ENCODE results near the gene KRTAP10-11.
"Not testable (repeated sequence)": the region's sequence is repeated elsewhere in the genome, so short reads cannot be mapped to it uniquely, and the experiment has no call there.

The KRTAP10-11 gene

DNA sequence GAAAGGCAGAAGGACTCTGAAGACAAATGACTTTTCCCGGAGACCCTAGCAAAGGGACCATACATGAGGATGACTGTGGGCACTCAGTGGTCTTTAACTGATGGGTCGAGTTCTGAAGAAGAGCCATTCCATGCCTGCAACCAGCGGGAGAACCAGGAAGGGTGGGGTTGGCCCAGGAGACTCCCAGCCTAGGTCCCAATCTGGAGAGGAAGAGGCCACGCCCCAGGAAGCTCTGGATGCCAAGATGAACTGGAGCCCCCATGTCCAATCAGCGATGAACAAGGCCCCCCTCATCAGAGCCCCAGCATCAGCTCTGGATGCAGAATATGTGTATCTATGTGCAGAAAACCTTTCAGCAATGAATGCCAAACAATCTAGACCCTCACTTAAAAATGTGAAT lies 5.5 kb upstream of the KRTAP10-11 start:
- DNase-seq, result no peak

DNA sequence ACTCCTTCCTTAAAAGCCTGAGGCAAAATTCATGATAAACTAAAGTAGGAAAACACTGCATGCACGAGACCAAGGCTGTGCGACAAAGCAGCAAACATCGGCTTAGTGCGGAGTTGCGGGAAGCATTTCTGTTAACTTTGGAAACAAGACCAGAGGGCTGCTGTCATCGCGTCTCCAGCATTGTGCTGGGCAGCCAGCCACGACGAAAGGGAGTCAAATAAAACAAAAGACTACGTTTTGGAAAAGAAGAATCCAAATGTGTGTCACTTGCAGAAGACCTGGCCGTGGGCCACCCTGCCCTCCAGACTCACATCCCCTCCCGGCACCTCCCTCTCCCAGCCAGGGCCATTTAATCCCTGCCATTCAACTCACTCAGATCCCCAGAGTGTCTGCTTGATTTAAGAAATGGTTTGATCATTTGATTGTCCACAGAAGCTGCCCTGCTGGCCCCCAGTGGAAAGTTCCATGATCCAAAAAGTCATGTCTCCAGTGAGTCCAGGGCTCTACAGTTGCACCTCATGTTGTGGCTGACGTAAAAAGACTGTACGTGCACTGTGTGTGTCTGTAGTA lies 2.4 kb upstream of the KRTAP10-11 start:
- no peak for DNase-seq

DNA sequence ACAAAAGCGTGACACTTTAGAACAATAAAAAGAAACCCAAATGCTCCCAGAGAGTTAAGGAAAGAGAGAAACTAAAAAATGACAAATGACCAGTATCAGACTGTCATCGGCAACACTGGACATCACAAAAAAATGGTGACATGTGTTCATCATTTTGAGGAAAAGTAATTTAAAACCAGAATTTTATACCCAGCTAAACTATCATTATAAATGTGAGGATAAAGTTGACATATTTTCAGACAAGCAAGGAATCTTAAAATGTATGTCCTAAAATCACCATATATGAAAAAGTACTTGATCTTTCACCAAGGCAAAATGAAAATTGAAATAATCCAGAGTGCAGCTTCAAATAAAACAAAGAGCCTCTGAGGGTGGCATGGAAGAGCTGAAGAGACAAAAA lies 1.3 kb upstream of the KRTAP10-11 start:
- DNase-seq, result no peak

DNA sequence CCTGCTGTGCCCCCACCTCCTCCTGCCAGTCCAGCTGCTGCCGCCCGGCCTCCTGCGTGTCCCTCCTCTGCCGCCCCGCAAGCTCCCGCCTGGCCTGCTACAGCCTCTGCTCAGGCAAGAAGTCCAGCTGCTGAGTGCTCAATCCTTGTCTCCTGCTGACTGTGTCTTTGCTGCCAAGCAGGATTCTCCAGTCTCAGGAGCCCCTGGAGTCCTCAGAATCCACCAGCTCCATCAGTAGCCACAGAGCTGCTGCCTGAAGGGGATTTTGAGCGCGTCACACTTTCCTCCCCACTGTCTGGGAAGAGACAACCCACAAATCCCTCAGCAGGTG lies 973 bp downstream of the KRTAP10-11 start:
- no peak for DNase-seq

DNA sequence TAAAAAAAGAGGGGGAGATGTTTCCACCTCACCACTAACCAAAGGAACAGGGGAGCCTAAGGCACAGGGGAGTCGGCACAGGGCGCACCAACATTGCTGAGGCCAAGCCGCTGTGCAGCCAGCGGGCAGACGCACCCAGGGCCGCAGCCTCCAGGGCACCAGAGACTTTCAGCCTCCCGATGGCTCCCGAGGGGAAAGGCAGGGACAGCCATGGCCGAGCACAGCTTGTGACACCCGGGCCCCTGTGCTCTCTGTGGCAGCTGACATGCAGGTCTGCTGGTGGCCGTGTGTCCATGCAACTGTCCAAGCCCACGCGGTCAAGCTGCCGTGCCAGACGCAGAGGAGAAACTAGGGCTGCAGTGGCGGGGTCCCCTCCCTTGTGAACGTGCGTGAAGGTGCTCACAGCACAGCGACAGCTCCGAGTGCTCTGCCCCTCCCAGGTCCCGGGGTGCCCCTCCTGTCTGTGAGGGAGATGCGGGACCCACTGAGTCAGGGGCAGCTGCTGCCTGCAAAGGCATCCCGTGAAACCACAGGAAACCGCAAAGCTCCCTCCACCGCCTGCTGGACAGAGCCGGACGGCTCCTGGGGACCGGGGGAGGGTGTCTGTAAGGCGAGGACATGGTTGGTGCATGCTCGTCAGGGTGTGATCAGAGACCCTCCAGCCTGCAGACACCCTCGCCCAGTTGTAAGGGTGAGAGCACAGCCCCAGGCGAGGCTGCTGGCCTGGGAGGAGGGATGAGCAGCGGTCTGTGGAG lies 2.5 kb downstream of the KRTAP10-11 start:
- no peak for DNase-seq

DNA sequence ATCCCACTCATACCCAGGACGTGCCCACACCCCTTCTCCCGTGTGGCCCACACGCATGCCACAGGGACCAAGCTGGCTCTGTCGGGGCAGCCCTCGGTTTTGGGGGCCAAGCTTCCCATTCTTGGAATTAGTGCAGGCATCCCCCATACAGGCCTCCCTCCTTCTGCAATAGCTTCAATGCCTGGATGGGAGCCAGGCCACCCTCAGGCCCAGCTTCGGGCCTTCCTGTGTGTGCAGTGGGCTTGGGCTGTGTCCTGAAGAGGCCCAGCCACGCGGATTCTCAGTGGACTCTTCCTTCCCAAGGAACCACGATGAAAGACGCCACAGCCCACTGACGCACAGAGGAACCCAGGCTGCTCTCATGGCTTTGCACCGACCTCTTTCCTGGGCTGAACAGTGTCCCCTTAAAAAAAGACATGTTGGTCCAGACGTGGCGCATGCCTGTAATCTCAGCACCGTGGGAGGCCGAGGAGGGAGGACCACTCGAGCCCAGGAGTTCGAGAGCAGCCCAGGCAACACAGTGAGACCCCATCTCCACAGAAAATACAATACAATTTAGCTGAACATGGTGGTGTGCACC lies 3.4 kb downstream of the KRTAP10-11 start:
- no peak for DNase-seq

DNA sequence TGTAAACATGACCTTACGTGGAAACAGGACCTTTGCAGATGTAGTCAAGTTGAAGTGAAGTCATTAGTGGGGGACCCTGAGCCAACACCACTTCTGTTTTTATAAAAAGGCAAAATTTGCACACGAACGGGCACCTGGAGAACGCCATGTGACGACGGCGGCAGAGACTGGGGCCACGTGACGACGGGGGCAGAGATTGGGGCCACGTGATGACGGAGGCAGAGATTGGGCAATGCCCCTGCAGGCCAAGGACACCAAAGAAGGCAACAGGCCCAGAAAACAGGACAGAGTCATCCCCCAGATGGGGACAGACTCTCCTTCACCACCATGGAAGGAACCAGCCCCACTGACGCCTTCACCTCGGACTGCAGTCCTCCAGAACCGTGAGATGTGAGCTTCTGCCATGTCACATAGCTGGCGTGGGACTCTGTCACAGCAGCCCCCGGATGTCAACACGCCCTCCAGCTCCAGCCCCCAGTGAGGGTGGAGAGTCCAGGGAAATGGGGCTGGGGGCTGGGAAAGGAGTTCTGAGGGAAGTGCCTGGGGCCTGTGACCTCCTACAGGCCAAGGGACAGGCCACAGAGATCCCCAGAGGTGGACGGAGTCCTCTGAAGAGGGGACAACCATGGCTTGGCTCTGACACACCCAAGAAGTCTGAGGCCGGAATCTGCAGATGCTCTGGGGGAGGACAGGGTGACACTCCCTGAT lies 4.2 kb downstream of the KRTAP10-11 start:
- DNase-seq, result no peak

DNA sequence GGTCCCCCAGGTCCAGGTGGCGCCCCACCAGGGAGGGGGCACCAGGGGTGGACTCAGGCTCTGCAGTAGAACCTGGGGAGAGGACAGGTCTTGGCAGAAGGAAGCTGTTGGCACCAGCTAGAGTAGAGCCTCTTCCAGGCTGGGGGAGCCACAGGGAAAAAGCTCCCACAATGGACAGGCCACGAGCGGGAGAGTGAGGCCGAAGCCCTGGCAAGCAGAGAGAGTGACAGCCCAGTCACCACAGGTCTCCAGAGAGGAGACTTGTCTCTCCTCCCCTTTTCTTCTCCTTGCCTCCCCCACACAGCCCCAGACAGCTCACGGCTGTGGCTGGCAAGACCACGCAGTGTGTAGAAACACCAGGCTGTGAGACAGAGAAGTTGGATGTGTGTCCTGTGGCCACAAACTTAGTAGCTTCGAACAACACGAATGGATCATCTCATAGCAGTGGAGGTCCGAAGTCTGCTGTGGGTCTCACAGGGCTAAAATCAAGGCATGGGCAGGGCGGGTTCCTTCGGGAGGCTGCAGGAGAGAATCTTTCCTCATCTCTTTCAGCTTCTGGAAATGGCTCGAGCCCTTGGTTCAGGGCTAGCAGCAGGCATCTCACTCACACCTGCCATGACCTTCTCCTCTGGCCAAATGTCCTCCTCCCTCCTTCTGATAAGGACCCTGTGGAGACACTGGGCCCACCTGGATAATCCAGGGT lies 4.9 kb downstream of the KRTAP10-11 start:
- no peak for DNase-seq

DNA sequence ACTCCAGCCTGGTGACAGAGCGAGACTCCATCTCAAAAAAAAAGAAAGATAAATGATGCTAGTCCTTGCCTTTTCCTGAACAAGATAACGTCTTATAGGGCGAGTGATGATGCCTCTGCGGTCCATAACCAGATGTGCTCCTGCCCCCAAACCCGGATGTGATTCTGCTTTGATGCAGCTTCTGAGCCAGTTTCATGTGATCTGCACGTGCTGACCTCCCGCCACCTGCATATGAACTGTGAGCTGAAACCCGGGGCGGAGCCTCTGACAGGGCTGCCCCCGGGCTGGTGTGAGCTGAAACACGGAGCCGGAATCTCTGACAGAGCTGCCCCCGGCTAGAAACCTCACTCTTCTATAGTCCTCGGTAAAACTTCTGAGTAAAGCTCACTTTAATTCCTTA lies 6.9 kb downstream of the KRTAP10-11 start:
- no peak for DNase-seq

DNA sequence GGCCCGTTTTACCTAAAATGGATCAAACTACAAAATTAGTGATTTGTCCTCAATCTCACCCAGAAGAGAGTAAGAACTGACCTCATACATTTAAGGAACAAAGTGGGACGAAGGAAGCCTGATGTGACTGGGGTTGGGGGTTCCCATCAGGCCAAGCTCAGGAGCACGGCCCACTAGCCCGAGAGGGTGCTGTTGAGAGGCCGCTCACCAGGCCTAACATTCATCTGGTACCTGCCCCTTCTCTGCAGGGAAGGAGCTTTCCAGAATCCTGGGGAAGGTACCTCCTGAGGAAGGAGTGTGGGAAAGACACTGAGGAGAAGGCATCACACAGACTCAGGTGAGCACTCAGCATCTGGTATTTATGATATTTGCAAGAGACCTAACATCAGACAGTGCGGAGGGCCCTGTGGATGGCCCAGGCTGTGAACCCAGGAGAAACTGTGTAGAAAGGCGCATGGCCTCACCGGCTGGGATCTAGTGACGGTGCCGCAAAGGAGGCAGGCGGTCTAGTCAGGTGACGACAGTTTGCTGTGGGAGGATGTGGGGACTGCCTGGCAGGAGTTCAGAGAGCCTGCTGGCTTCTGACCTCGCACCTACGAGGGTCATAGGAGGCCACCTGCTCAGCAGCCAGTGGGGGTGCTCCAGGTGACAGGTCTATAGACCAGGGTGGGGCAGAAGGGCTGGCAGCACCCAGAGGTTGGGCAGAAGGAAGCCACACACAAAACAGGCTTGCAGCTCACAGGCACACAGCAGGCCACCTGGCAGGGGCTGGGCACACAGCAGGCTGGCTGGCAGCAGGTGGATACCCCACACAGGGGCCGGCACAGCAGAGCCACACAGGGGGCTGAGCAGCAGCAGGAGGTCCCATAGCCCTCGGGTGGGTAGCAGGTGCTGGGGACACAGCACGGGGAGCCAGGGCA lies 7.7 kb downstream of the KRTAP10-11 start:
- no peak for DNase-seq

DNA sequence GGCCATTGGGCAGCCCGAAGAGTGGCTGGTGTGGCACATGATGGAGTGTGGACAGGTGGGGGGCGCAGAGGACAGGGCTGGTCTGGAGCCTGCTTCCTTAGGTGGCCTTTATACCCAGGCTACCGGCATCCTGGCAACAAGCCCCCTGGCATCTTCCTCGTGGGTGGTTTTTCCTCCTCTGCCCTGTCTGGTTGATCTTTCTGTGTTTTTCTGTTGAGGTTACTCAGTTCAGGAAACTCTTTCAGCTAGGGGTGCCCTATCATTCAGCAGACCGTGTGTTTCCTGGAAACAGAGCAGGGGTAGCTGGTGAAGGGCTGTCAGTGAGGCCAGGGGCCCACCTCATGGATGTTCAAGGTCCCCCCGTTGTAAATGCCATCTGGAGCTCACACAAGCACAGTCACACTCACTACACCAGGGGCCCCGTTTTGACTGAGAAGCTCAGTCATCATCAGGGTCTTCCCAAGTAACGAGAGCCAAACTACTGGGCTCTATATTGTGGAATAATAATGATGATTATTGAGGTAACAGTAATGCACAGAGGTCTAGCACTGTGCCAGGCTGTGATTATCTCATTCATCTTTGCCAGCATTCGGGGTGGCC lies 8.5 kb downstream of the KRTAP10-11 start, which contains the start of gene KRTAP12-4:
Gene KRTAP12-4 (minus strand): TSS at position 84 of the 600 bp plus-strand sequence. CDS start 45 bp downstream, at position 39.
- DNase-seq, result no peak

DNA sequence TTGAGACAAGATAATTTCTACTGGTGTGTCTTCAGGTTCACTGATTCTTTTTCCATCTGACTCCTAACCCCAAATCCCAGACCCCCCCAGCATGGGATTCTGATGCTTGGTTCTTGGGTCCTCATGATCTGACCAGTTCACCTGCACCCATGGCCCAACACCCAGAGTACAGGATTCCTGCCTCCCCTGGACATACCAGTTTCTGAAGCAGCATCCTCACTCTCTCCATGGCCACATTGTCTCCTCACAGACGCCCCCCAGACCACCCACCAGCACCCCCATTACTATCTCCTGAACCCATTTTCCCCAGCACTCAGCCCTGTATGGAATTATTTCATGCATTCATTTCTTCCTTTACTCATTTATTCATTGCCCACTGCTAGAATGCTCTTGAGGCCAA lies 10.7 kb downstream of the KRTAP10-11 start:
- no peak for DNase-seq

DNA sequence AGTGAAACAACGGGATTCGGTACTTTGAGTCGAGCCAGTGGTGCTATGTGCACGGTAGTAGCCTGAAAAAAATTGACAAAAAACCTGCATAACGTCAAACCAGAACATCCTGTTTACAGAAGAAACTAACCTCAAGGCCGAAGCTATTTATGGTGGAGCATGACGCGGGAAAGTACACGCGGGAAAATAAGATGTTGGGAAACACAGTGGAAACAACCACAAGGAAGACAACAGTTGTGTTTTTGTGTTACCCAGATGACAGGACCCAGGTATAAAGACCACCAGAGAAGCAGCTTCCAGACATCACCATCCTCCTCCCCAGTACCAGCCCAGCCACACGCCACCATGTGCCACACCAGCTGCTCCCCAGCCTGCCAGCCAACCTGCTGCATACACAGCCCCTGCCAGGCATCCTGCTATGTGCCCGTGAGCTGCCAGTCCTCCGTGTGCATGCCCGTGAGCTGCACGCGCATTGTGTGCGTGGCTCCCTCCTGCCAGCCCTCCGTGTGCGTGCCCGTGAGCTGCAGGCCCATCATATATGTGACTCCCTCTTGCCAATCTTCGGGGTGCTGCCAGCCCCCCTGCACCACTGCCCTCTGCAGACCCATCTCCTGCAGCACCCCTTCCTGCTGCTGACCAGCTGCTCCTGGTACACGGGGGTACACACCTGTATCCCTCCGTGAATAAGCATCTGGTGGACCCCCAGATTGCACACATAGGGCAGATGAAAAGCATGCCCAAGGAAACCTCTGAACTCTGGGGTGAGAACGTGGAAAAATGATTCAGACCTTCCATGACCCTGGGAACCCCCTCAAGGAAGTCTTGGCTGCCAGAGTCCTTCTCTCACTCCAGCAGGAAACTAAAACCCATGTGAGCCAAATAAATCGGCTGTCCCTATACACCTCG lies 11.7 kb downstream of the KRTAP10-11 start, which contains the start of gene KRTAP12-3:
Gene KRTAP12-3 (plus strand): TSS at position 298 of the 906 bp plus-strand sequence. CDS start 48 bp downstream, at position 346.
- no peak for DNase-seq

DNA sequence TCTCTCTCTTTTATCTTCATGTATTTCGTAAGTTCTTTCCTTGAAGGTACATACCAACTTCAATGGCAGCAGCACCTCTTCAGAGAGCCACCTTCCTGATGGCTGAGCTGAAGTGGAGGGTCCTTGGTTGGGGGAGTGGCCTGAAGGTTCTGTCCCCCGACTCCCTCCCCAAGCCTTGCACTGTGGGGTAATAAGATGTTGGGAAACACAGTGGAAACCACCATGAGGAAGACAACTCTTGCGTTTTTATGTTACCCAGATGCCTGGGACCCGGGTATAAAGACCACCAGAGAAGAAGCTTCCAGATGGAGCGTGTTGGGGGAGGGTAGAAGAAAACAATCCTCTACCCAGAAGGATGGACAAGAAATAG lies 12.3 kb downstream of the KRTAP10-11 start:
- no peak for DNase-seq

DNA sequence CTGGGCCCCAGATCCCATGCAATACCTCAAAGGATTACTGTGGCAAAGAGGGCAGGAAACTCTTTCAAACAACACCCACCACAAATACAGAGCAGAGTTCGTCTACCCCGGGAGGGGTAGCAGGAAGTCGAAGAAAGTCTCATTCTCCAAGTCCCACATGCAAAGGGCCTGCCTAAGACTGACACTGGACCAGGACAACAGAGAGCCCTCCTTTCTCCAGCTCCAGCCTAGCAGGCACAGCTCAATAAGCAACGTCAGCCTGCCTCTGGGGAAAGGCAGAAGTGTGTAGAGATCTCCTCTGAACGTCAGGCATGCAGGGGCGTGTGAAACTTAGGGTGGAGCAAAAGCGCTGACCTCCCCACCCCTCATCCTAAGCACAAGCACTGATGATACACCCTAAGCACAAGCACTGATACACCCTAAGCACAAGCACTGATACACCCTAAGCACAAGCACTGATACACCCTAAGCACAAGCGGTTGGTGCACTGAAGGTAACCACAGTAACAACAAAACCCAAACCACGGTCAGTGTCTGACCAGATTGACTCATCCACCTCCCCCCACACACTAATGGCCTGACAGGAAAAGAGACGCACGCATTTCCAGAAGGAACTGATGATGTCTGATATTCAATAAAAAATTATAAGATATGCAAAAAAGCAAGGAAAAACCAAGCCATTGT lies 12.8 kb downstream of the KRTAP10-11 start:
- no peak for DNase-seq

DNA sequence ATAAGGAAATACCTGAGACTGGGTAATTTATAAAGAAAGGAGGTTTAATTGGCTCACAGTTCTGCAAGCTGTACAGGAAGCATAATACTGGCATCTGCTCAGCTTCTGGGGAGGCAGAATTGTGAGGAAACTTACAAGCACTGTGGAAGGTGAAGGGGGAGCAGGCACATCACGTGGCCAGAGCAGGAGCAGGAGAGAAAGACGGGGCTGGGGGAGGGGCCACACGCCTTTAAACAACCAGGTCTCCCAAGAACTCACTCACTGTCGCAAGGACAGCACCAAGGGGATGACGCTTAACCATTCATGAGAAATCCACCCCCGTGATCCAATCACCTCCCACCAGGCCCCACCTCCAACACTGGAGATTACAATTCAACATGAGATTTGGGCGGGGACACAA lies 15.4 kb downstream of the KRTAP10-11 start:
- not testable (repeated sequence) for DNase-seq

DNA sequence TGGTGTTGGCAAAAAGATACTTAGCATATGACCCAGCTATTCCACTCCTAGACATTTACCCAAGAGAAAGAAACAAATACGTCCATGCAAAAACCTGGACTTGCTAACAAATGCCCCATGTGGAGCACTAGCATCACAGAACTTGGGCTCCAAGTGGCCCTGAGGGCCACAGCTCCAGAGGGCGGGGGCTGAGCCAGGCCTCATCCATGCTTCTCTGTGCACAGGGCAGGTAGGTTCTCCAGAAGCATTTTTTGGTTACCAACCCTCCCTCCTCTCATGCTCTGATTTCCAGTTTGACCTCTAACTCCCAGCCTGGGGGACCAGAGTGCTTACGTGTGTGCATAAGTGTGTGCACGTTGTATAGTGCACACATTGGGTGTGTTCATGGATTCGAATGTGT lies 18.5 kb downstream of the KRTAP10-11 start:
- DNase-seq, result no peak

DNA sequence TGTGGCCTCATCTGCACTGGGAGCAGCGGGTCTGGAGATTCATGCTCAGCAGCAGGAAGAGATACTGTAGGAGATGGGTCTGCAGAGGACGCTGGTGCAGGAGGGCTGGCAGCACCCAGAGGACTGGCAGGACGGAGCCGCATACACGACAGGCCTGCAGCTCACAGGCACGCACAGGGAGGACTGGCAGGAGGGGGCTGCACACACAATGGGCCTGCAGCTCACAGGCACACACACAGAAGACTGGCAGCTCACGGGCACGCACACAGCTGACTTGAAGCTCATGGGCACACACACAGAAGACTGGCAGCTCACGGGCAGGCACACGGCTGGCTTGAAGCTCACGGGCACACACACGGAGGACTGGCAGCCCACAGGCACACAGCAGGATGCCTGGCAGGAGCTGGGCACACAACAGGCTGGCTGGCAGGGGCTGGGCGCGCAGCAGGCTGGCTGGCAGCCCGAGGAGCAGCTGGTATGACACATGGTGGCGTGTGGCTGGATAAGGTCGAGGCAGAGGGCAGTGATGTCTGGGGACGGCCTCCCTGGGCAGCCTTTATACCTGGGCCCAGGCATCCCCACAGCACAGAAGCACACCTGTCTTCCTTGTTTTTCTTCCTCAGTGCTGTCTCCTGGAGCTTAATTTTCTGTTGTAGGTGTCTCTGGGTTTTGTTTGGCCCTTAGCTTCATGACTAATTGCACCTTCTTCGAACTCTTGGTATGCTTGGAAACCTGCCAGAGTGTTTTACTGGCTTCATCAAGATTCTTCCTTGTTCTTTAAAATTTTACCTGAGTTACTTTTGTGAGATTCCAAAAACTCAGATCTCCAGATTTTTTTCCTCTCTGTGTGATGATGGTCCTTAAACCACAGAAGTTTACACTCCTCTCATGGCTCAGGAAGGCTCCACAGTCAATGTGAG lies 20.4 kb downstream of the KRTAP10-11 start, which contains the start of gene KRTAP12-2:
Gene KRTAP12-2 (minus strand): TSS at position 527 of the 920 bp plus-strand sequence. CDS start 41 bp downstream, at position 486.
- no peak for DNase-seq

Data from NCI-H446 (cell line).